A549 (cell line): ENCODE data around the gene CERKL. TPM values are rescaled to one million over a fixed set of nuclear protein-coding genes. Genes with fewer than 3 reads are reported as not detected.

Source experiments
- ATAC-seq, 2 experiments: fragments of 200-7000 bp in 1 of 2; fragments of >200 bp in 1 of 2; cut with Nextera tagmentation in 1 of 2; cut with Tn5 transposase in 1 of 2; 3 replicates each; pipeline versions ENCODE4 v1.8.0 to v1.9.1; 2018 to 2020; ENCODE audit warnings: mild to moderate bottlenecking in 1 of 2, moderate library complexity in 1 of 2
- CTCF ChIA-PET: fragments of 300-600 bp; sonication (Branson Sonifier 250); formaldehyde crosslinking; extraction: SDS; loops from one replicate; lab custom pipeline; 2021; ENCODE audit warnings: antibody characterized with exemption, inconsistent platforms; lab: Yijun Ruan, JAX
- POLR2A ChIA-PET: fragments of 350-600 bp; formaldehyde crosslinking; extraction: SDS; loops from one replicate; lab custom pipeline; 2021; ENCODE audit warnings: antibody characterized with exemption, inconsistent platforms; lab: Yijun Ruan, JAX
- DNase-seq, 2 experiments: peaks; one replicate each; pipeline versions ENCODE4 v3.0.0 to v3.0.0-alpha.2; 2011 to 2016; ENCODE audit warnings: low read depth in 1 of 2, low spot score in 1 of 2
- FAIRE-seq: peaks from 2 replicates; lab custom pipeline; 2011; peaks lifted over from hg19 to GRCh38; lab: Jason Lieb, UNC
- H3K27ac ChIP-seq, 2 experiments: fragments of >200 bp; sonication (Bioruptor Twin); formaldehyde crosslinking; 3 replicates each; pipeline ENCODE4 v1.5.1; 2016 to 2017
- H3K4me1 ChIP-seq: fragments of >200 bp; sonication (Bioruptor Twin); formaldehyde crosslinking; 3 replicates; pipeline ENCODE4 v1.6.1; 2016
- H3K4me2 ChIP-seq: fragments of >200 bp; sonication (Bioruptor Twin); formaldehyde crosslinking; 3 replicates; pipeline ENCODE4 v1.6.1; 2016
- H3K4me3 ChIP-seq: fragments of >200 bp; sonication (Bioruptor Twin); formaldehyde crosslinking; 3 replicates; pipeline ENCODE4 v1.5.1; 2016
- H3K9me3 ChIP-seq: fragments of >200 bp; sonication (Bioruptor Twin); formaldehyde crosslinking; 3 replicates; pipeline ENCODE4 v1.6.1; 2016
- ATOH8 ChIP-seq: fragments of 250-450 bp; sonication (Bioruptor Pico); IDR thresholded peaks from 2 replicates; pipeline ENCODE4 v1.5.0; 2020; ENCODE audit warnings: low read depth, mild to moderate bottlenecking, moderate library complexity
- BHLHE40 ChIP-seq: IDR thresholded peaks from 2 replicates; pipeline ENCODE4 v1.6.1; 2012; ENCODE audit warnings: low read depth, low read length, inconsistent platforms
- CBX8 ChIP-seq: fragments of 200-600 bp; sonication (generic); IDR thresholded peaks from 2 replicates; pipeline ENCODE4 v1.6.1; 2016
- CEBPB ChIP-seq, 2 experiments: fragments of >200 bp in 1 of 2; sonication (Bioruptor Twin) in 1 of 2; formaldehyde crosslinking in 1 of 2; IDR thresholded peaks; 2 replicates each; pipeline ENCODE4 v1.6.1; 2012 to 2016
- CHD2 ChIP-seq: fragments of 150-350 bp; IDR thresholded peaks from 2 replicates; pipeline ENCODE4 v1.6.1; 2014; ENCODE audit warnings: low read length; ENCODE audit not compliant: partially characterized antibody
- CHD4 ChIP-seq: fragments of 200-600 bp; sonication (generic); IDR thresholded peaks from 2 replicates; pipeline ENCODE4 v1.6.1; 2016; ENCODE audit warnings: antibody characterized with exemption, mild to moderate bottlenecking, borderline replicate concordance
- CTCF ChIP-seq: fragments of >200 bp; sonication (Bioruptor Twin); formaldehyde crosslinking; IDR thresholded peaks from 3 replicates; pipeline ENCODE4 v1.5.1; 2016
- EHMT2 ChIP-seq: fragments of 200-600 bp; sonication (generic); IDR thresholded peaks from 2 replicates; pipeline ENCODE4 v1.6.1; 2016; ENCODE audit warnings: antibody characterized with exemption, low read depth, mild to moderate bottlenecking, moderate library complexity
- FOXS1 ChIP-seq: fragments of 250-450 bp; sonication (Bioruptor Pico); IDR thresholded peaks from 2 replicates; pipeline ENCODE4 v1.5.0; 2020; ENCODE audit warnings: mild to moderate bottlenecking, moderate library complexity
- GATA3 ChIP-seq: IDR thresholded peaks from 2 replicates; pipeline ENCODE4 v1.6.1; 2012; ENCODE audit warnings: borderline replicate concordance
- HOXB13 ChIP-seq: fragments of 250-450 bp; sonication (Bioruptor Pico); IDR thresholded peaks from 2 replicates; pipeline ENCODE4 v1.5.0; 2020; ENCODE audit warnings: low read depth, mild to moderate bottlenecking, moderate library complexity
- JUNB ChIP-seq: fragments of >200 bp; sonication (Bioruptor Twin); formaldehyde crosslinking; IDR thresholded peaks from 2 replicates; pipeline ENCODE4 v1.6.1; 2016
- KDM1A ChIP-seq: fragments of 200-600 bp; sonication (generic); IDR thresholded peaks from 2 replicates; pipeline ENCODE4 v1.6.1; 2016; ENCODE audit warnings: low read depth, mild to moderate bottlenecking
- KDM5A ChIP-seq: fragments of 200-600 bp; sonication (generic); IDR thresholded peaks from 2 replicates; pipeline ENCODE4 v1.6.1; 2016; ENCODE audit warnings: antibody characterized with exemption, mild to moderate bottlenecking
- MAFK ChIP-seq: fragments of 450-650 bp; IDR thresholded peaks from 2 replicates; pipeline ENCODE4 v1.6.1; 2014; ENCODE audit not compliant: partially characterized antibody
- MAZ ChIP-seq: fragments of 150-350 bp; IDR thresholded peaks from 2 replicates; pipeline ENCODE4 v1.6.1; 2014; ENCODE audit warnings: antibody characterized with exemption, low read depth, low read length, borderline replicate concordance
- MYC ChIP-seq: IDR thresholded peaks from 2 replicates; pipeline ENCODE4 v1.6.1; 2012; ENCODE audit warnings: mild to moderate bottlenecking, inconsistent platforms, low read length, improper control_type of control experiment, borderline replicate concordance
- NFE2L2 ChIP-seq: fragments of 150-350 bp; conservative IDR thresholded peaks from 2 replicates; pipeline ENCODE4 v1.6.1; 2014; ENCODE audit warnings: low read length
- NPAS2 ChIP-seq: fragments of 250-450 bp; sonication (Bioruptor Pico); IDR thresholded peaks from 2 replicates; pipeline ENCODE4 v1.8.0; 2022; ENCODE audit warnings: mild to moderate bottlenecking, moderate library complexity, borderline replicate concordance
- POLR2A ChIP-seq: IDR thresholded peaks from 2 replicates; pipeline ENCODE4 v1.6.1; 2012; ENCODE audit warnings: mild to moderate bottlenecking, low read length
- POLR2AphosphoS2 ChIP-seq: conservative IDR thresholded peaks from 2 replicates; pipeline ENCODE4 v1.6.1; 2012; ENCODE audit warnings: low read length, improper control_type of control experiment, inconsistent platforms
- RCOR1 ChIP-seq: fragments of 150-350 bp; IDR thresholded peaks from 2 replicates; pipeline ENCODE4 v1.6.1; 2014; ENCODE audit warnings: antibody characterized with exemption, low read length, low read depth
- REST ChIP-seq: fragments of 200-600 bp; sonication (generic); IDR thresholded peaks from 2 replicates; pipeline ENCODE4 v1.6.1; 2016; ENCODE audit warnings: antibody characterized with exemption, mild to moderate bottlenecking, moderate library complexity
- SREBF2 ChIP-seq: fragments of 450-650 bp; IDR thresholded peaks from 2 replicates; pipeline ENCODE4 v1.6.1; 2014; ENCODE audit warnings: mild to moderate bottlenecking, moderate library complexity
- TFCP2L1 ChIP-seq: fragments of 250-450 bp; sonication (Bioruptor Pico); IDR thresholded peaks from 2 replicates; pipeline ENCODE4 v1.5.0; 2021; ENCODE audit warnings: mild to moderate bottlenecking
- ZSCAN20 ChIP-seq: fragments of 250-450 bp; sonication (Bioruptor Pico); IDR thresholded peaks from 2 replicates; pipeline ENCODE4 v1.8.0; 2022; ENCODE audit warnings: mild to moderate bottlenecking, moderate library complexity
- WGBS: methylation state at CpG from one replicate; pipeline ENCODE4 v1.1.6; 2017; ENCODE audit errors: missing lambda C conversion rate; 5-methylcytosine and 5-hydroxymethylcytosine counted together
- polyA plus RNA-seq, 4 experiments: library from polyadenylated mRNA; depleted of rRNA in 3 of 4; stranded (reverse); fragments of >200 nt; fragmentation: RNase III in 1 of 4; extraction: RNeasy Plus Mini Kit Qiagen cat#74134 plus additional on column Dnase treatment in 1 of 4; gene quantifications; 2 replicates in 3 of 4; 3 replicates in 1 of 4; pipeline ENCODE4 v1.2.3, GENCODE V29; 2011 to 2017

CERKL gene
- polyA plus RNA-seq, 2 of the 4 experiments (the other 2 are of a cell fraction) = 0.30 to 0.85 TPM

GRCh38 chr2:181646415-181646987, 10.4 kb downstream of the CERKL start:
- POLR2A ChIA-PET = no interaction called here
- ATAC-seq (no peak), DNase-seq (no peak), FAIRE-seq (no peak)
- WGBS = 30% methylated on average over 1 of the region's 1 CpG
- H3K4me2 ChIP-seq = no peak overlapping the region
- H3K4me1 ChIP-seq = no peaks in the 10 kb centered on the region
- H3K9me3 ChIP-seq = no peaks in the 10 kb centered on the region; the same call in 2 of the 3 replicates
- TF ChIP-seq CTCF = no peak
- no peak for TF ChIP-seq CHD2
- TF ChIP-seq REST = no peak
- TF ChIP-seq HOXB13 (CRISPR knock-in tag) = no peak
- no peak for TF ChIP-seq POLR2A
- no peak for TF ChIP-seq MYC
- CTCF ChIA-PET = interaction anchor here (1.0 to 1.5 kb wide), 4 partner anchors 10 to 96 kb away, joined by 3 to 7 read pairs (median 4); partner anchors contain the start of gene CERKL
- H3K27ac ChIP-seq = no peak overlapping the region
- H3K4me3 ChIP-seq = no peak overlapping the region

GRCh38 chr2:181643151-181643550, 13.8 kb downstream of the CERKL start:
- 14% methylated on average over 1 of the region's 1 CpG for WGBS
- no peaks in the 10 kb centered on the region for H3K4me1 ChIP-seq
- H3K9me3 ChIP-seq = no peaks in the 10 kb centered on the region; the same call in 2 of the 3 replicates
- H3K4me2 ChIP-seq = no peak overlapping the region
- TF ChIP-seq CHD4 (no peak), EHMT2 (no peak), JUNB (no peak), ZSCAN20 (CRISPR knock-in tag) (no peak), MAZ (no peak), SREBF2 (no peak), BHLHE40 (no peak), KDM1A (no peak), MAFK (no peak), KDM5A (no peak), CEBPB (IDR thresholded peaks at IDR 0.05) (no peak), CBX8 (no peak), FOXS1 (no peak), NPAS2 (CRISPR knock-in tag) (no peak)
- ChIA-PET POLR2A (no interaction called here), CTCF (interaction anchor here (0.6 to 1.4 kb wide), 2 partner anchors 22 to 481 kb away, joined by 3 read pairs; no protein-coding TSS in a partner anchor)
- no peak overlapping the region for H3K27ac ChIP-seq
- ATAC-seq (no peak), FAIRE-seq (no peak), DNase-seq (no peak)
- no peak overlapping the region for H3K4me3 ChIP-seq

- Histone ChIP-seq H3K9me3 (no peaks in the 10 kb centered on the region), H3K4me1 (no peaks in the 10 kb centered on the region), H3K27ac (no peak overlapping the region), H3K4me3 (no peak overlapping the region), H3K4me2 (no peak overlapping the region)
- CTCF ChIA-PET = interaction anchor here (1.4 kb wide), 1 partner anchor 23 kb away, joined by 3 read pairs; no protein-coding TSS in a partner anchor
- no peak for DNase-seq
- FAIRE-seq = no peak
- 42% methylated on average over 4 of the region's 4 CpGs for WGBS
- POLR2A ChIA-PET = interaction anchor here (0.6 kb wide), 1 partner anchor 23 kb away, joined by 3 read pairs; no protein-coding TSS in a partner anchor
- no peak for ATAC-seq
- no peak for TF ChIP-seq RCOR1
- no peak for TF ChIP-seq MYC
- no peak for TF ChIP-seq NFE2L2
- no peak for TF ChIP-seq CHD4
- no peak for TF ChIP-seq GATA3
- TF ChIP-seq TFCP2L1 (CRISPR knock-in tag) = no peak
- no peak for TF ChIP-seq ATOH8 (CRISPR knock-in tag)
- TF ChIP-seq REST = no peak
- TF ChIP-seq POLR2AphosphoS2 = no peak
Measured at GRCh38 chr2:181642086-181642485, 14.8 kb downstream of the CERKL start.
